ENCODE data around the gene MADD. TPM values are rescaled to one million over a fixed set of nuclear protein-coding genes. Genes with fewer than 3 reads are reported as not detected.

The MADD gene
- total RNA-seq, 1 experiment from 2014 or later = 42.9 TPM

DNA sequence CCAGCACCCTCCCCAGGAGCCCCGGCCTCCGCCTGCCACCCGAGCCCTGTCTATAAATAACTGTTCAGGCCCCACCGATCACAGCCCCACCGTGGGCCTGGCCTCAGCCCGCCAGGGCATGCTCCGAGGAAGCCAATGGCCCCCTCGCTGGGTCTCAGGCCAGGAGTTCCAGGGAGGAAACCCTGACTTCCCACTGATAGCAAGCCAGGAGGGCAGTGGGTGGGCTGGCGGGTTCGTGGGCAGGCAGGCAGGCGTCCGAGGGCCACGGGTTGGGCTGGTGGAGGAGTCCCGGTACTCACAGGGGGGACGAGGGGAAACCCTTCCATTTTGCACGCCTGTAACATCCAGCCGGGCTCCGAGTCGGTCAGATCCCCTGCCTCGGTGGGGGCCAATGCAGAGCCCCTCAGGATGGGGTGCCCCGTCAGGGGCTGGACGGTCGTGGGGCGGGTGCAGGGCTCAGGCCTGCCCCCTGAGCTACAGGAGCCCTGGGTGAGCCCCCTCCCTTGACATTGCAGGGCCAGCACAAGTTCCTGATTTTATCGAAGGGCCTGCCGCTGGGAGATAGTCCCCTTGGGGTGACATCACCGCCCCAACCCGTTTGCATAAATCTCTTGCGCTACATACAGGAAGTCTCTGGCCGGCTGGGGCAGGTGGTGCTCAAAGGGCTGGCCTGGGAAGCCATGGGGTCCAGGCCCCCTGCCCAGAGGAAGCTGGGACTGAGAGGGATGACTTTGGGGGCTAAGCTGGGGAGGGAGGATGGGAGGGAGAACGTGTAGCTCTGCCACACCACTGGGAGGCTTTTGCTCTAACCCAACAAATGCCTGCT is 108.3 kb downstream of the MADD start, which contains the start of gene SPI1:
Gene SPI1 (minus strand): TSS at position 538 of the 826 bp plus-strand sequence. CDS start 194 bp downstream, at position 344.
- Mint-ChIP-seq H3K4me1 (ENCODE audit: low read depth, unreplicated experiment) (no peaks in the 10 kb centered on the region), H3K27me3 (ENCODE audit: unreplicated experiment) (peaks cover 10% of the 10 kb centered on the region), H3K4me3 (ENCODE audit: low read depth, unreplicated experiment) (no peak within 1 kb of the TSS), H3K27ac (ENCODE audit: unreplicated experiment) (no peak within 1 kb of the TSS), H3K9me3 (ENCODE audit: low read depth, unreplicated experiment) (no peaks in the 10 kb centered on the region), H3K36me3 (ENCODE audit: insufficient read depth, unreplicated experiment) (no peaks in the 10 kb centered on the region)
- no peak for DNase-seq
- intact Hi-C loops (cut with micrococcal nuclease; ENCODE audit: unreplicated experiment) = no loop called here
- CTCF ChIA-PET = no interaction called here
- BruUV-seq (replicated peaks) = no TSS peak
- TF ChIP-seq, protein P1, sequence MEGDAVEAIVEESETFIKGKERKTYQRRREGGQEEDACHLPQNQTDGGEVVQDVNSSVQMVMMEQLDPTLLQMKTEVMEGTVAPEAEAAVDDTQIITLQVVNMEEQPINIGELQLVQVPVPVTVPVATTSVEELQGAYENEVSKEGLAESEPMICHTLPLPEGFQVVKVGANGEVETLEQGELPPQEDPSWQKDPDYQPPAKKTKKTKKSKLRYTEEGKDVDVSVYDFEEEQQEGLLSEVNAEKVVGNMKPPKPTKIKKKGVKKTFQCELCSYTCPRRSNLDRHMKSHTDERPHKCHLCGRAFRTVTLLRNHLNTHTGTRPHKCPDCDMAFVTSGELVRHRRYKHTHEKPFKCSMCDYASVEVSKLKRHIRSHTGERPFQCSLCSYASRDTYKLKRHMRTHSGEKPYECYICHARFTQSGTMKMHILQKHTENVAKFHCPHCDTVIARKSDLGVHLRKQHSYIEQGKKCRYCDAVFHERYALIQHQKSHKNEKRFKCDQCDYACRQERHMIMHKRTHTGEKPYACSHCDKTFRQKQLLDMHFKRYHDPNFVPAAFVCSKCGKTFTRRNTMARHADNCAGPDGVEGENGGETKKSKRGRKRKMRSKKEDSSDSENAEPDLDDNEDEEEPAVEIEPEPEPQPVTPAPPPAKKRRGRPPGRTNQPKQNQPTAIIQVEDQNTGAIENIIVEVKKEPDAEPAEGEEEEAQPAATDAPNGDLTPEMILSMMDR (IDR thresholded peaks at IDR 0.05; ENCODE audit: unreplicated experiment) = no peak

DNA sequence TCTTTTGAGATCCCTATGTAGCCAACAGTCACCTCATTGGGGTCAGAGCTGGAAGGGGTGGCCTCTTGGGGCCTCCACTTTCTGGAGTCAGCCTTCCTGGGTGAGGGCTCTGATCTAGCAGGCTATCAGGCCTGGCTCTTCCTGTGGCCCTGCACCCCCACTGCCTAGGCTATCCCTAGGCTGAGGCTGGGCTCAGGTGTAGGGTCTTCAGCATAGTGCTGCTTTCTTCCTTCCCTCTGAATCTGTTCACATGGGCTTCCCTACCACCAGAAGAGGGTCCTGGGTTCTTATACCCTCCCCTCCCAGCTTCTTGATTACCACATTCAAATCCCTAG is 108.9 kb downstream of the MADD start:
- Mint-ChIP-seq H3K36me3 (ENCODE audit: insufficient read depth, unreplicated experiment) (no peaks in the 10 kb centered on the region), H3K9me3 (ENCODE audit: low read depth, unreplicated experiment) (no peaks in the 10 kb centered on the region), H3K4me1 (ENCODE audit: low read depth, unreplicated experiment) (no peaks in the 10 kb centered on the region), H3K27ac (ENCODE audit: unreplicated experiment) (no peak overlapping the region), H3K27me3 (ENCODE audit: unreplicated experiment) (peaks cover 16% of the 10 kb centered on the region), H3K4me3 (ENCODE audit: low read depth, unreplicated experiment) (no peak overlapping the region)
- TF ChIP-seq, protein P1 (IDR thresholded peaks at IDR 0.05; ENCODE audit: unreplicated experiment) = no peak
- BruUV-seq (replicated peaks) = no TSS peak
- no peak for DNase-seq
- intact Hi-C loops (cut with micrococcal nuclease; ENCODE audit: unreplicated experiment) = no loop called here
- CTCF ChIA-PET = no interaction called here

DNA sequence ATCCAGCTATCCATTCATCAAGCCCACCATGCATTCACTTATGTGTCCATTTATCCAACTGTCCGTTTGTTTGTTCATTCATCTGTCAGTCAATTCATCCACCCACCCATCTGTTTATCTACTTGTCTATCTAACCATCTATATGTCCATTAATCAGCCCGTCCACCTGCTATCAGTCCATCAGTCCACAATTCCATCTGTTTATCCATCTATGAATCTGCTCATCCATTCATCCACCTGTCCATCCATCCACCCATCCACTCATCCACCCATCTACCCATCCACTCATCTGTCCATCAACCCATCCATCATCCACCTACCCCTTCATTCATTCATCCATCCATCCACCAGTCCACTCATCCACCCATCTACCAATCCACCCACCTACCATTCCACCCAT is 109.4 kb downstream of the MADD start:
- BruUV-seq (replicated peaks) = no TSS peak
- Mint-ChIP-seq H3K36me3 (ENCODE audit: insufficient read depth, unreplicated experiment) (no peaks in the 10 kb centered on the region), H3K4me3 (ENCODE audit: low read depth, unreplicated experiment) (no peak overlapping the region), H3K9me3 (ENCODE audit: low read depth, unreplicated experiment) (no peaks in the 10 kb centered on the region), H3K27me3 (ENCODE audit: unreplicated experiment) (peaks cover 16% of the 10 kb centered on the region), H3K4me1 (ENCODE audit: low read depth, unreplicated experiment) (no peaks in the 10 kb centered on the region), H3K27ac (ENCODE audit: unreplicated experiment) (no peak overlapping the region)
- CTCF ChIA-PET = no interaction called here
- TF ChIP-seq, protein P1 (IDR thresholded peaks at IDR 0.05; ENCODE audit: unreplicated experiment) = no peak
- intact Hi-C loops (cut with micrococcal nuclease; ENCODE audit: unreplicated experiment) = no loop called here
- no peak for DNase-seq

Other genes starting within 250 kb of the MADD start
- gene ARFGAP2, start 93.3 kb upstream of the MADD start, total RNA-seq (2022) = 108 and 121 TPM in 2 replicates
- gene PACSIN3, start 83.7 kb upstream of the MADD start, total RNA-seq (2022) = 22.1 and 26.5 TPM in 2 replicates
- gene DDB2, start 55.2 kb upstream of the MADD start, total RNA-seq (2022) = 18.7 and 27.8 TPM in 2 replicates
- gene ACP2, start 21.3 kb upstream of the MADD start, total RNA-seq (2022) = 23.5 and 30.6 TPM in 2 replicates
- gene NR1H3, start 12.1 kb upstream of the MADD start, total RNA-seq (2022) = 11.4 and 14.2 TPM in 2 replicates
- not detected in 2 replicates for gene MYBPC3, start 82.6 kb downstream of the MADD start, total RNA-seq (2022)
- gene SPI1, start 108.4 kb downstream of the MADD start, total RNA-seq (2022) = not detected in 2 replicates
- gene SLC39A13, start 138.5 kb downstream of the MADD start, total RNA-seq (2022) = 23.8 and 24.3 TPM in 2 replicates
- gene PSMC3, start 156.3 kb downstream of the MADD start, total RNA-seq (2022) = 154 and 173 TPM in 2 replicates
- gene RAPSN, start 179.0 kb downstream of the MADD start, total RNA-seq (2022) = 1.8 and 3.6 TPM in 2 replicates

Data from Calu3 (cell line).